H9 (cell line): Measurements from ENCODE around the gene MED9. TPM values are rescaled to one million over a fixed set of nuclear protein-coding genes. Genes with fewer than 3 reads are reported as not detected.

ENCODE experiments used
- DNase-seq: peaks from one replicate; pipeline ENCODE4 v3.0.0-alpha.2; 2017
- H2AFZ ChIP-seq: one replicate; pipeline ENCODE4 v1.6.1; 2013; ENCODE audit warnings: mild to moderate bottlenecking, low read length, control low read depth, moderate library complexity
- H2AK5ac ChIP-seq: 2 replicates; pipeline ENCODE4 v1.6.1; 2013; ENCODE audit warnings: low read length, control low read depth, mixed read lengths; ENCODE audit not compliant: insufficient read length
- H2BK120ac ChIP-seq: one replicate; pipeline ENCODE4 v1.6.1; 2013; ENCODE audit warnings: low read depth, mild to moderate bottlenecking, low read length, control low read depth, inconsistent platforms; ENCODE audit not compliant: poor library complexity, severe bottlenecking
- H2BK12ac ChIP-seq: 2 replicates; pipeline ENCODE4 v1.6.1; 2013; ENCODE audit warnings: low read length, control low read depth, mixed read lengths, low read depth; ENCODE audit not compliant: insufficient read length
- H2BK15ac ChIP-seq: 2 replicates; pipeline ENCODE4 v1.6.1; 2013; ENCODE audit warnings: low read depth, low read length, control low read depth
- H2BK20ac ChIP-seq: one replicate; pipeline ENCODE4 v1.6.1; 2013; ENCODE audit warnings: low read depth, mild to moderate bottlenecking, low read length, control low read depth, inconsistent platforms; ENCODE audit not compliant: poor library complexity, severe bottlenecking
- H2BK5ac ChIP-seq: 2 replicates; pipeline ENCODE4 v1.6.1; 2013; ENCODE audit warnings: low read length, control low read depth, mixed read lengths; ENCODE audit not compliant: insufficient read length
- H3K14ac ChIP-seq: 2 replicates; pipeline ENCODE4 v1.6.1; 2013; ENCODE audit warnings: low read length, control low read depth; ENCODE audit not compliant: insufficient read depth
- H3K18ac ChIP-seq: 2 replicates; pipeline ENCODE4 v1.6.1; 2013; ENCODE audit warnings: low read depth, mild to moderate bottlenecking, mixed read lengths, low read length, control low read depth; ENCODE audit not compliant: insufficient read length
- H3K23ac ChIP-seq: 2 replicates; pipeline ENCODE4 v1.6.1; 2013; ENCODE audit warnings: low read length, control low read depth, mixed read lengths, low read depth; ENCODE audit not compliant: insufficient read length
- H3K23me2 ChIP-seq: 2 replicates; pipeline ENCODE4 v1.6.1; 2013; ENCODE audit warnings: low read depth, mild to moderate bottlenecking, mixed read lengths, low read length, control low read depth; ENCODE audit not compliant: insufficient read length, poor library complexity, severe bottlenecking
- H3K27ac ChIP-seq: 2 replicates; pipeline ENCODE4 v1.5.1; 2013; ENCODE audit warnings: low read length, control low read depth, mixed read lengths, low read depth; ENCODE audit not compliant: insufficient read length
- H3K27me3 ChIP-seq: 2 replicates; pipeline ENCODE4 v1.6.1; 2013; ENCODE audit warnings: low read length, control low read depth, inconsistent platforms; ENCODE audit not compliant: insufficient read depth
- H3K4ac ChIP-seq: 2 replicates; pipeline ENCODE4 v1.6.1; 2013; ENCODE audit warnings: low read depth, mild to moderate bottlenecking, control low read depth, inconsistent platforms, low read length, moderate library complexity
- H3K4me1 ChIP-seq: 2 replicates; pipeline ENCODE4 v1.6.1; 2013; ENCODE audit warnings: low read length, control low read depth, inconsistent platforms; ENCODE audit not compliant: insufficient read depth
- H3K4me2 ChIP-seq: 2 replicates; pipeline ENCODE4 v1.6.1; 2013; ENCODE audit warnings: low read length, control low read depth, mixed read lengths; ENCODE audit not compliant: insufficient read length, insufficient read depth
- H3K56ac ChIP-seq: 2 replicates; pipeline ENCODE4 v1.6.1; 2013; ENCODE audit warnings: low read depth, mild to moderate bottlenecking, mixed read lengths, low read length, control low read depth; ENCODE audit not compliant: insufficient read length
- H3K79me1 ChIP-seq: 2 replicates; pipeline ENCODE4 v1.6.1; 2013; ENCODE audit warnings: low read depth, mild to moderate bottlenecking, moderate library complexity, low read length, control low read depth, inconsistent platforms; ENCODE audit not compliant: insufficient read depth, poor library complexity, severe bottlenecking
- H3K79me2 ChIP-seq: 2 replicates; pipeline ENCODE4 v1.6.1; 2013; ENCODE audit warnings: low read length, control low read depth, inconsistent platforms; ENCODE audit not compliant: insufficient read depth
- H3K9ac ChIP-seq: 2 replicates; pipeline ENCODE4 v1.6.1; 2013; ENCODE audit warnings: low read length, control low read depth, mixed read lengths; ENCODE audit not compliant: insufficient read length; ENCODE audit errors: extremely low read depth
- H3K9me3 ChIP-seq: one replicate; pipeline ENCODE4 v1.6.1; 2013; ENCODE audit warnings: low read depth, low read length, inconsistent platforms; ENCODE audit not compliant: control insufficient read depth
- H3T11ph ChIP-seq: one replicate; pipeline ENCODE4 v1.6.1; 2013; ENCODE audit warnings: mild to moderate bottlenecking, low read length, control low read depth, inconsistent platforms
- H4K20me1 ChIP-seq: one replicate; pipeline ENCODE4 v1.6.1; 2013; ENCODE audit not compliant: control insufficient read depth, insufficient read length, insufficient read depth
- H4K5ac ChIP-seq: 2 replicates; pipeline ENCODE4 v1.6.1; 2013; ENCODE audit warnings: low read depth, mild to moderate bottlenecking, mixed read lengths, low read length, control low read depth; ENCODE audit not compliant: insufficient read length
- H4K8ac ChIP-seq: replicated peaks from 2 replicates; pipeline ENCODE4 v1.6.1; 2013; ENCODE audit warnings: low read length, control low read depth, mixed read lengths, low read depth; ENCODE audit not compliant: insufficient read length
- H4K91ac ChIP-seq: 2 replicates; pipeline ENCODE4 v1.6.1; 2013; ENCODE audit warnings: low read depth, mild to moderate bottlenecking, moderate library complexity, mixed read lengths, low read length, control low read depth; ENCODE audit not compliant: insufficient read length
- H3K27ac Mint-ChIP-seq, 3 experiments: 2 replicates in 2 of 3; 3 replicates in 1 of 3; pipeline ENCODE4 v1.8.0; 2020 to 2021; ENCODE audit warnings: mixed read lengths in 3 of 3, mild to moderate bottlenecking in 1 of 3, moderate library complexity in 1 of 3
- H3K27me3 Mint-ChIP-seq: 2 replicates; pipeline ENCODE4 v1.8.0; 2021; ENCODE audit warnings: low read depth, mild to moderate bottlenecking, moderate library complexity, mixed read lengths
- H3K36me3 Mint-ChIP-seq, 3 experiments: 2 replicates in 2 of 3; 3 replicates in 1 of 3; pipeline ENCODE4 v1.8.0; 2020 to 2021; ENCODE audit warnings: low read depth in 3 of 3, mixed read lengths in 3 of 3; ENCODE audit not compliant: insufficient read depth in 1 of 3
- H3K4me1 Mint-ChIP-seq, 2 experiments: 2 replicates each; pipeline ENCODE4 v1.8.0; 2020; ENCODE audit warnings: mixed read lengths in 2 of 2
- H3K4me3 Mint-ChIP-seq, 2 experiments: 2 replicates in 1 of 2; 3 replicates in 1 of 2; pipeline ENCODE4 v1.8.0; 2020 to 2021; ENCODE audit warnings: mild to moderate bottlenecking in 2 of 2, mixed read lengths in 2 of 2, moderate library complexity in 1 of 2
- H3K9me3 Mint-ChIP-seq, 2 experiments: 2 replicates in 1 of 2; 3 replicates in 1 of 2; pipeline ENCODE4 v1.8.0; 2020; ENCODE audit warnings: mild to moderate bottlenecking in 2 of 2, mixed read lengths in 2 of 2, moderate library complexity in 1 of 2
- WGBS: extraction: QIAGEN DNeasy Blood & Tissue Kit; methylation state at CpG from one replicate; pipeline ENCODE4 v1.1.7; 2013; ENCODE audit warnings: missing lambda C conversion rate, low lambda C conversion rate, mixed read lengths; ENCODE audit not compliant: insufficient read length; ENCODE audit errors: extremely low coverage; 5-methylcytosine and 5-hydroxymethylcytosine counted together
- total RNA-seq: library from RNA; stranded (reverse); gene quantifications from 2 replicates; pipeline ENCODE4 v1.2.1, GENCODE V29; 2021
- TF ChIP-seq, protein P1 (sequence below): fragments of 200-600 bp; sonication (generic); conservative IDR thresholded peaks from 3 replicates; pipeline ENCODE4 v1.8.0; 2021; ENCODE audit warnings: antibody characterized with exemption, mild to moderate bottlenecking

The MED9 gene
- total RNA-seq, 1 experiment from 2014 or later, result 20.0 TPM

DNA sequence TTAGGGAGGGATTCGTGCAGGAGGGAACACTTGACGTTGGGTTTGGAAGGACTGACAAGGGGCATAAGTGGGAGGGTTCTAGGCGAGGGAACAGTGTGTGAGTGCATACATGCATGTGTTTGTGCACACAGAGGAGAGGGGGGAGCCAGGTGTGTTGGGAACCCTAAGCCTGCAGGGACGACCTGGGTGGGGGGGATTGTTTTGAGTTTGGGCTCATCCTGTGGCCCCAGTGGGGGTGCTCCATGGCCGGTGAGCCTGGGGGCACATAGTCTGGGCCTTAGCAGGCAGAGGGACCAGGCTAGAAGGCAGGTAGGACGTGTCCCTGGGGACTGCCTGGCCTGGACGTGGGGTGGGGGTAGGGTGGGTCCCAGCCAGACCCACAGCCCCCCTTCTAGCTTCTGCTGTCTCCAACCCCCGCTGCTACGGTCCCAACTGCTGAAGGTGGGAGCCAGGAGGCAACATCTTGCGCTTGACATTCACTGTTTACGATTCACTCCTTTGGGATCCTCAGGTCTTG, 31.3 kb downstream of the MED9 start:
- TF ChIP-seq, protein P1, sequence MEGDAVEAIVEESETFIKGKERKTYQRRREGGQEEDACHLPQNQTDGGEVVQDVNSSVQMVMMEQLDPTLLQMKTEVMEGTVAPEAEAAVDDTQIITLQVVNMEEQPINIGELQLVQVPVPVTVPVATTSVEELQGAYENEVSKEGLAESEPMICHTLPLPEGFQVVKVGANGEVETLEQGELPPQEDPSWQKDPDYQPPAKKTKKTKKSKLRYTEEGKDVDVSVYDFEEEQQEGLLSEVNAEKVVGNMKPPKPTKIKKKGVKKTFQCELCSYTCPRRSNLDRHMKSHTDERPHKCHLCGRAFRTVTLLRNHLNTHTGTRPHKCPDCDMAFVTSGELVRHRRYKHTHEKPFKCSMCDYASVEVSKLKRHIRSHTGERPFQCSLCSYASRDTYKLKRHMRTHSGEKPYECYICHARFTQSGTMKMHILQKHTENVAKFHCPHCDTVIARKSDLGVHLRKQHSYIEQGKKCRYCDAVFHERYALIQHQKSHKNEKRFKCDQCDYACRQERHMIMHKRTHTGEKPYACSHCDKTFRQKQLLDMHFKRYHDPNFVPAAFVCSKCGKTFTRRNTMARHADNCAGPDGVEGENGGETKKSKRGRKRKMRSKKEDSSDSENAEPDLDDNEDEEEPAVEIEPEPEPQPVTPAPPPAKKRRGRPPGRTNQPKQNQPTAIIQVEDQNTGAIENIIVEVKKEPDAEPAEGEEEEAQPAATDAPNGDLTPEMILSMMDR, result no peak
- H3K79me1 ChIP-seq, result no peaks in the 10 kb centered on the region
- no peaks in the 10 kb centered on the region for H4K20me1 ChIP-seq
- H3K36me3 Mint-ChIP-seq, result no peaks in the 10 kb centered on the region
- H3K14ac ChIP-seq, result no peak overlapping the region
- H4K91ac ChIP-seq, result no peak overlapping the region
- peak overlapping the region; percentile 28 to 55 (median 30); a peak in 2 of 7 replicates for H3K27ac Mint-ChIP-seq
- no peak overlapping the region for H2BK120ac ChIP-seq
- no peak overlapping the region for H3K18ac ChIP-seq
- H2BK5ac ChIP-seq, result no peak overlapping the region
- H4K8ac ChIP-seq, result no peak overlapping the region
- no CpG with 5 or more reads among the region's 11 CpGs for whole genome bisulfite sequencing
- H3K23ac ChIP-seq, result no peak overlapping the region
- H3K9me3 Mint-ChIP-seq, result no peaks in the 10 kb centered on the region
- H2BK15ac ChIP-seq, result no peak overlapping the region
- H3K4me1 ChIP-seq, result no peaks in the 10 kb centered on the region
- no peak overlapping the region for H2AFZ ChIP-seq
- H3K27me3 Mint-ChIP-seq, result no peaks in the 10 kb centered on the region
- H3K56ac ChIP-seq, result no peak overlapping the region
- H3K9ac ChIP-seq, result no peak overlapping the region
- no peaks in the 10 kb centered on the region for H3K23me2 ChIP-seq
- H3T11ph ChIP-seq, result no peak overlapping the region
- DNase-seq, result no peak
- H3K4me3 Mint-ChIP-seq, result no peak overlapping the region; a peak in 1 of 5 replicates
- H2BK12ac ChIP-seq, result no peak overlapping the region
- H2AK5ac ChIP-seq, result no peak overlapping the region
- no peak overlapping the region for H4K5ac ChIP-seq
- H3K79me2 ChIP-seq, result no peaks in the 10 kb centered on the region
- H3K27ac ChIP-seq, result no peak overlapping the region
- no peak overlapping the region for H3K4me2 ChIP-seq
- H3K9me3 ChIP-seq, result no peaks in the 10 kb centered on the region
- no peaks in the 10 kb centered on the region for H3K27me3 ChIP-seq
- no peak overlapping the region for H2BK20ac ChIP-seq
- peaks cover 8 to 16% of the 10 kb centered on the region in 2 experiments; a peak in 3 of 4 replicates for H3K4me1 Mint-ChIP-seq
- H3K4ac ChIP-seq, result no peak overlapping the region
